ENCODE data around the gene ST8SIA1.
A peak's percentile ranks its signal among the peaks of the same experiment; 100 is the strongest.

Gene ST8SIA1

DNA sequence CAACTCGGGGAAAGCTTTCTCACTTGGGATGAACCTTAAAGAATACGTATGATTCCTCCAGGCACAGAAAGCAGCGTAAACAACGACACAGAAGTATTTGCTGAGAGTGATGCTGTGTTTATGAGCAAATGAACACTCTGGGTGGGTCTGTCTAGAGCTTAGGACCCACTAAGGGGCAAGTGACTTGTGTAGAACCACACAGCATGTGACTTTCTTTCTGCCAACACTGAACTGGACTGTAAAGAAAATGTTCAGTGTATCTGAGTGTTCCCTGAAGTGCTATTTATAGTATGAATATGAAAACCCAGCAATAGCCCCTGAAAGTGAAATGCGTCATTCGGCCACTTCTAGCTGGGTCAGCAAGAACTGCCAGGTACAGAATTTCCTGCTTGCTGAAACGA, 78.5 kb downstream of the ST8SIA1 start:
- Histone ChIP-seq H3K27ac (ENCODE audit: low read length) (no peak overlapping the region), H3K4me1 (ENCODE audit: insufficient read depth, low read length) (peaks cover 8% of the 10 kb centered on the region; the same call in 1 of the 2 replicates), H3K9ac (ENCODE audit: low read depth, low read length) (no peak overlapping the region), H3K4me3 (ENCODE audit: low read length) (no peak overlapping the region), H3K36me3 (ENCODE audit: insufficient read depth, low read depth, low read length) (no peaks in the 10 kb centered on the region), H3K27me3 (ENCODE audit: insufficient read depth, low read length) (no peaks in the 10 kb centered on the region), H3K9me3 (ENCODE audit: insufficient read depth, low read depth, low read length) (no peaks in the 10 kb centered on the region)

DNA sequence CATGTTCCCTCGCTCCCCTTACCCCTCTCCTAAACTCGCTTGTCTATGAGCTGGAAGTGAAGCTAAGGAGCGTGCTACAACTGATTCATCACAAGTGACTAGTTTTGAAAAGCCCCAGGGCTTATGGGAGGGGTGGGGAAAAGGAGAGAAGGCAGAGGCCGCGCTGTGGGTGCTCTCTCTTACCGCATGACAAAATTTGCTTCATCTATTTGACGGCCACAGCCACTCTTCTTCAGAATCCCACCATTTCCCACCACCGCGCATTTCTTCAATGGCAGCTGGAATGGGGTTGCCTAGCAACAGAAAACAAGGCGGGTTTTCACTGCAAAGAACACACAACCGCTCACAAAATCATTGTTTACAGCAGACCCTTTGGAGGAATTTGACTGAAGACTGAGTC, 79.4 kb downstream of the ST8SIA1 start:
- H3K4me3 ChIP-seq (ENCODE audit: low read length) = 0 out of 2 replicates have a peak overlapping the region, but pooled peaks have one; percentile 5
- peaks cover 8% of the 10 kb centered on the region; the same call in 1 of the 2 replicates for H3K4me1 ChIP-seq (ENCODE audit: insufficient read depth, low read length)
- no peak overlapping the region for H3K27ac ChIP-seq (ENCODE audit: low read length)
- H3K9me3 ChIP-seq (ENCODE audit: insufficient read depth, low read depth, low read length) = no peaks in the 10 kb centered on the region
- no peaks in the 10 kb centered on the region for H3K36me3 ChIP-seq (ENCODE audit: insufficient read depth, low read depth, low read length)
- H3K27me3 ChIP-seq (ENCODE audit: insufficient read depth, low read length) = no peaks in the 10 kb centered on the region
- no peak overlapping the region for H3K9ac ChIP-seq (ENCODE audit: low read depth, low read length)

DNA sequence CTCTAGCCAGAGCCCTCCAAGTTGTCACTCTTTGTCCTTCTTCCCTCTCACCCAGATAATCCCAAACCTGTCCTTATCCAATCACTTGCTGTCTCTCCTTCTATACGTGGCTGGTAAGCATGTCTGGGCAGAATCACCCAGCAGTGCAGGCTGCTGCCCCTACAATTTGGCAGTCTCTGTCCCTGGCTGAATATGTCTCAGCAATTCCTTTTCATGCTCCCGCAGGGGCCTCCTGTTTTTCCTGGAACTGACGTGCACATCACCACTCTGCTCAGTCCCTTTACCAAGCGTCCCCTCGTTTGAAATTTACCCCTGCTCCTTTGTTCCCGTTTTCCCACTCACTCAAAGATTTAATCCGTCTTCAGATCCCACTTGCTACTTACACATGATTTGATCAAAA, 80.0 kb downstream of the ST8SIA1 start:
- Histone ChIP-seq H3K27me3 (ENCODE audit: insufficient read depth, low read length) (no peaks in the 10 kb centered on the region), H3K9ac (ENCODE audit: low read depth, low read length) (no peak overlapping the region), H3K4me1 (ENCODE audit: insufficient read depth, low read length) (peaks cover 8% of the 10 kb centered on the region; the same call in 1 of the 2 replicates), H3K9me3 (ENCODE audit: insufficient read depth, low read depth, low read length) (no peaks in the 10 kb centered on the region), H3K4me3 (ENCODE audit: low read length) (no peak overlapping the region), H3K27ac (ENCODE audit: low read length) (no peak overlapping the region), H3K36me3 (ENCODE audit: insufficient read depth, low read depth, low read length) (no peaks in the 10 kb centered on the region)

DNA sequence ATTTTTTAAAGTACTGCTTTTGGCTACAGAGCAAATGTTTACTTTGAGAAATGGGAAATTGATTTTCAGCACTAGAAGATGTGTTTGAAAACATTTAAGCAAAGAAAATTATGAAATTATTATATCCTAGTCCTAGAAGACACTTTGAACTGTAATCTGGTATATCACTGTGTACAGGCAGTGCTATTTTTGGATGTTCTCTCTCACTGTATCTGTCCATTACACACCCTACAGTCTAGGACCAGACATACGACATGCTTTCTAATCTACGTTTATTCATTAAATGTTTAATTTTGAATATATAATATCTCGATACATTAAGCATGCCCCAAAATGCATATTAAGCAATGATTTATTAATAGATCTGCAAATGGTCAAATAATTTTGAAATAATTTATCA, 82.5 kb downstream of the ST8SIA1 start:
- Histone ChIP-seq H3K4me1 (ENCODE audit: insufficient read depth, low read length) (peaks cover 8% of the 10 kb centered on the region; the same call in 1 of the 2 replicates), H3K9me3 (ENCODE audit: insufficient read depth, low read depth, low read length) (no peaks in the 10 kb centered on the region), H3K36me3 (ENCODE audit: insufficient read depth, low read depth, low read length) (no peaks in the 10 kb centered on the region), H3K27me3 (ENCODE audit: insufficient read depth, low read length) (no peaks in the 10 kb centered on the region), H3K4me3 (ENCODE audit: low read length) (no peak overlapping the region), H3K9ac (ENCODE audit: low read depth, low read length) (no peak overlapping the region), H3K27ac (ENCODE audit: low read length) (no peak overlapping the region)

DNA sequence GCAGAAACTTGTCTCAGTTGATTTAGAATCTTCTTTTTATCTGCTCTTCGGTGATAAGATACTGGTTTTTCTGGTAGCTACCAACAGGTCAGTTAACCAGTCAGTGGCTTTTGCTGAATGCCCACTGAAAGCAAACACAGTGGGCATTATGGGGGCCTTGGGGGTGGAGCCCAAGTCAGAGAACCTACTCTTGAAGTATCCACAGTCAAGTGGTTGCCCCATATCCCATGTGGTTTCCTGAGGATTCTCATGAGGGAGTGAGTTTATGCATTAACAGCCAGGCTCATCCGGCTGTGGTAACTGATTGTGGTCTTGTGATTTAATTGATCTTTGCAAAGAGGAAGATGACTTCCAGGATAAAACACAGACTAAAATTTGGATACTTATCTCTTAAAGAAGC, 83.7 kb downstream of the ST8SIA1 start:
- Histone ChIP-seq H3K4me1 (ENCODE audit: insufficient read depth, low read length) (peaks cover 6% of the 10 kb centered on the region; the same call in 1 of the 2 replicates), H3K27me3 (ENCODE audit: insufficient read depth, low read length) (no peaks in the 10 kb centered on the region), H3K9ac (ENCODE audit: low read depth, low read length) (no peak overlapping the region), H3K36me3 (ENCODE audit: insufficient read depth, low read depth, low read length) (no peaks in the 10 kb centered on the region), H3K9me3 (ENCODE audit: insufficient read depth, low read depth, low read length) (no peaks in the 10 kb centered on the region), H3K27ac (ENCODE audit: low read length) (no peak overlapping the region), H3K4me3 (ENCODE audit: low read length) (no peak overlapping the region)

GRCh38 chr12:22248571-22249115, 85.9 kb downstream of the ST8SIA1 start:
- H3K27me3 ChIP-seq (ENCODE audit: insufficient read depth, low read length) = no peaks in the 10 kb centered on the region

DNA sequence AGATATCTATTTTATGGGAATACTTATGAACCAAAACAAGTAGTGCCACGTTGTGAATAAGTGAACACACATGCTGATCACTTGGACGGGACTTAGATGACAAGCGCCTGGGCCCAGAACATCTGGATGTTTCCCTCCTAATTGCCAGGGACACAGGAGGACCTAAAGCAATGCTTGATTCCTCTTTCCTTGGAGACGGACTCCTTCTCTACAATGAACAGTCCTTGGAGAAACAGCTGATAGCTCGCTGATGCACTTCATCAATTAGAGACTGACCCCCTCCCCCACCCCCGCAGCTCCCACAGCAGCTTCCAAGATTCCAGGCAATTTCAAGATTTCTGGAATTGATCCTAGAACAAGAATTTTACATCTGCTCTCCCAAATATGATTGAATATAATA, 86.4 kb downstream of the ST8SIA1 start:
- Histone ChIP-seq H3K27me3 (ENCODE audit: insufficient read depth, low read length) (no peaks in the 10 kb centered on the region), H3K36me3 (ENCODE audit: insufficient read depth, low read depth, low read length) (no peaks in the 10 kb centered on the region), H3K9me3 (ENCODE audit: insufficient read depth, low read depth, low read length) (no peaks in the 10 kb centered on the region), H3K4me1 (ENCODE audit: insufficient read depth, low read length) (no peaks in the 10 kb centered on the region; the same call in 1 of the 2 replicates), H3K4me3 (ENCODE audit: low read length) (no peak overlapping the region), H3K27ac (ENCODE audit: low read length) (no peak overlapping the region), H3K9ac (ENCODE audit: low read depth, low read length) (no peak overlapping the region)

More at GRCh38 chr12:22248571-22249115, 85.9 kb downstream of the ST8SIA1 start:
- Histone ChIP-seq H3K27ac (ENCODE audit: low read length) (no peak overlapping the region), H3K36me3 (ENCODE audit: insufficient read depth, low read depth, low read length) (no peaks in the 10 kb centered on the region), H3K9me3 (ENCODE audit: insufficient read depth, low read depth, low read length) (no peaks in the 10 kb centered on the region), H3K4me3 (ENCODE audit: low read length) (no peak overlapping the region), H3K9ac (ENCODE audit: low read depth, low read length) (no peak overlapping the region), H3K4me1 (ENCODE audit: insufficient read depth, low read length) (no peaks in the 10 kb centered on the region; the same call in 1 of the 2 replicates)

GRCh38 chr12:22246217-22246846, 88.2 kb downstream of the ST8SIA1 start:
- Histone ChIP-seq H3K4me1 (ENCODE audit: insufficient read depth, low read length) (no peaks in the 10 kb centered on the region; the same call in 1 of the 2 replicates), H3K27ac (ENCODE audit: low read length) (no peak overlapping the region), H3K36me3 (ENCODE audit: insufficient read depth, low read depth, low read length) (no peaks in the 10 kb centered on the region), H3K4me3 (ENCODE audit: low read length) (no peak overlapping the region), H3K27me3 (ENCODE audit: insufficient read depth, low read length) (no peaks in the 10 kb centered on the region), H3K9ac (ENCODE audit: low read depth, low read length) (no peak overlapping the region), H3K9me3 (ENCODE audit: insufficient read depth, low read depth, low read length) (no peaks in the 10 kb centered on the region)

- Histone ChIP-seq H3K4me1 (ENCODE audit: insufficient read depth, low read length) (no peaks in the 10 kb centered on the region; the same call in 1 of the 2 replicates), H3K36me3 (ENCODE audit: insufficient read depth, low read depth, low read length) (no peaks in the 10 kb centered on the region), H3K9ac (ENCODE audit: low read depth, low read length) (no peak overlapping the region), H3K27me3 (ENCODE audit: insufficient read depth, low read length) (no peaks in the 10 kb centered on the region), H3K27ac (ENCODE audit: low read length) (no peak overlapping the region), H3K4me3 (ENCODE audit: low read length) (no peak overlapping the region), H3K9me3 (ENCODE audit: insufficient read depth, low read depth, low read length) (no peaks in the 10 kb centered on the region)
These were observed 91.8 kb downstream of the ST8SIA1 start for GRCh38 chr12:22242726-22243125.

DNA sequence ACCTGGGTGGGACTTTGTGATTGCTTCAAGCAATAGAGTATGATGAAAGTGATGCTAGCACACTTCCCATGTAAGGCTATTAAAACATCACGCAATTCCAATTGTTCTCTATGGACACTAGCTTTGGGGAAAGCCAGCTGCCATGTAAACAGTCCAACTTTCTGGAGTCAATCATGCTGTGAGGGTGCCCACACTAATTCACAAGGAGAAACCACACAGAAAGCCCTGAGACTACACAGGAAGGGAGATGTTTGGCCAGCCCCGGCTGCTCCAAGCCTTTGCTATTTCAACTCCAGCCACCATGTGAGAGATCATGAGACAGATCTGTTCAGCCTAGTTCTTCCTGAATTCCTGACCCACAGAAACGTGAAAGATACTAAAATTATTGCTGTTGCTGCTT, 96.3 kb downstream of the ST8SIA1 start:
- no peak overlapping the region for H3K9ac ChIP-seq (ENCODE audit: low read depth, low read length)
- H3K27me3 ChIP-seq (ENCODE audit: insufficient read depth, low read length) = no peaks in the 10 kb centered on the region
- H3K9me3 ChIP-seq (ENCODE audit: insufficient read depth, low read depth, low read length) = no peaks in the 10 kb centered on the region
- no peaks in the 10 kb centered on the region for H3K4me1 ChIP-seq (ENCODE audit: insufficient read depth, low read length)
- no peaks in the 10 kb centered on the region for H3K36me3 ChIP-seq (ENCODE audit: insufficient read depth, low read depth, low read length)
- H3K4me3 ChIP-seq (ENCODE audit: low read length) = no peak overlapping the region
- no peak overlapping the region for H3K27ac ChIP-seq (ENCODE audit: low read length)

DNA sequence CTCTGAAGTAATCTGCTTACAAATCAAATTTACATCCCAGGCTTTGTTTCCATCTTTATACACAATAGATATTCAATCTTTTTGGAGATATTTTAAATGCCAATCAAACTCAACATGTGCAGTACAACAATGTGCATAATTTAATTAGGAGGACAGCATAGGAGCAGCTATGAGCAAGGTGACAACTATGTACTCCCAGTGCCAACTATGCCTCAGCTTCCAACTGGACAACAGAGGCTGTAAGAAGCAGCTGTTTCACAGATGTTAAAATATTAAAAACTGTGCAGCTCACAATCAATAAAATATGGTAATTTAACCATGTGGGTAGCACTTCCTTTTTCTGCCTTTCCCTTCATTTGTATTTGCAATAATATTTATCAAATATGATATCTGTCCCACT, 99.9 kb downstream of the ST8SIA1 start:
- no peaks in the 10 kb centered on the region for H3K27me3 ChIP-seq (ENCODE audit: insufficient read depth, low read length)
- no peak overlapping the region for H3K27ac ChIP-seq (ENCODE audit: low read length)
- H3K4me1 ChIP-seq (ENCODE audit: insufficient read depth, low read length) = no peaks in the 10 kb centered on the region
- H3K9me3 ChIP-seq (ENCODE audit: insufficient read depth, low read depth, low read length) = no peaks in the 10 kb centered on the region
- H3K36me3 ChIP-seq (ENCODE audit: insufficient read depth, low read depth, low read length) = no peaks in the 10 kb centered on the region
- H3K4me3 ChIP-seq (ENCODE audit: low read length) = no peak overlapping the region
- H3K9ac ChIP-seq (ENCODE audit: low read depth, low read length) = no peak overlapping the region

DNA sequence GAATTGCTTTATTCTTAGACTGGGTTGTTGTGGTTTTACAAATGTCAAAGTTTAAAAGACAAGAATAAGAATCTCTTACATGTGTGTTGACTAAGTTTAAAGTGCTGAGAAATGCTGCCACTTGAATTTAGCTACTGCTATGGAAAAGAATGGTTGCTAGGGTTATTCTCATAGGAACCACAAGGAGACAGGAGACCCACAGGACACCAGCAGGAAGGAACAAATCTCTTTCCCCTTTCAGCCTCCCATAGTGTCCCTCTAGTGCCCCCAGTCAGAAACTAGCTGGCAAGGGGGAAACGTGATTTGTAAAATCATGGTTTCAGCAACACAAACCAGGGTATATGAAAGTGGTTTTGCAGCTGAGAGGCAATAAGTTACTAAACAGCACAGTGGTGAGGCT, 102.7 kb downstream of the ST8SIA1 start:
- H3K27ac ChIP-seq (ENCODE audit: low read length) = no peak overlapping the region
- no peaks in the 10 kb centered on the region for H3K36me3 ChIP-seq (ENCODE audit: insufficient read depth, low read depth, low read length)
- no peaks in the 10 kb centered on the region for H3K9me3 ChIP-seq (ENCODE audit: insufficient read depth, low read depth, low read length)
- no peak overlapping the region for H3K4me3 ChIP-seq (ENCODE audit: low read length)
- H3K9ac ChIP-seq (ENCODE audit: low read depth, low read length) = no peak overlapping the region
- no peaks in the 10 kb centered on the region for H3K4me1 ChIP-seq (ENCODE audit: insufficient read depth, low read length)
- no peaks in the 10 kb centered on the region for H3K27me3 ChIP-seq (ENCODE audit: insufficient read depth, low read length)

All from iPS-20b (cell line).